ENCODE results near the gene MXI1.

DNA sequence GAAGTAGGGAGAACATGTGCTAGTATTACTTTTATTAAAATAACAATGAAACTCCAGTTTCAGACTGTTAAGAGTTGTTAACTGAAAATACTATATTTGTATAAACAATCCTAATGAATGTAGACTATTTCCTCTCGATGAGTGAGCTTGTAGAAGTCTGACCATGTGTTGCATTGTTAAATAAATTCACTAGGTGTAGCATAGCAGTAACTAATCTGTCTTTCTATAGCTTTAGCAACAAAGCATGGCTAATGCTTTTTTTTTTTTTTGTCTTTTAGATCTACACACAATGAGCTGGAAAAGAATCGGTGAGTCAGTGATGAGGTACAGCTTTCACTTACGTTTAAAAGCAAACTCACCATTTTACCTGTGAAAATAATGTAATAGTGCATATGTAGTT lies 37.1 kb downstream of the MXI1 start:
- TF ChIP-seq BHLHE40 (IDR thresholded peaks at IDR 0.05; ENCODE audit: low read depth, low read length) (no peak), CTCF (conservative IDR thresholded peaks at IDR 0.05; ENCODE audit: low read depth, low read length) (no peak), RAD21 (IDR thresholded peaks at IDR 0.05; ENCODE audit: low read length) (no peak), POLR2A (IDR thresholded peaks at IDR 0.05; ENCODE audit: low read depth, low read length) (no peak), ELK1 (IDR thresholded peaks at IDR 0.05; ENCODE audit: borderline replicate concordance, low read depth, low read length) (no peak), RFX5 (IDR thresholded peaks at IDR 0.05; ENCODE audit: low read depth, low read length) (no peak), MAZ (IDR thresholded peaks at IDR 0.05; ENCODE audit: borderline replicate concordance, low read depth, low read length) (no peak), CHD1 (IDR thresholded peaks at IDR 0.05; ENCODE audit: low read depth, low read length) (no peak), RCOR1 (IDR thresholded peaks at IDR 0.05; ENCODE audit: insufficient replicate concordance, low read length) (no peak), CEBPB (IDR thresholded peaks at IDR 0.05; ENCODE audit: low read depth, low read length) (no peak), SMC3 (IDR thresholded peaks at IDR 0.05; ENCODE audit: low read depth, low read length) (no peak), MAFK (IDR thresholded peaks at IDR 0.05; ENCODE audit: low read depth, low read length) (no peak), USF2 (IDR thresholded peaks at IDR 0.05; ENCODE audit: low read depth, low read length) (no peak), FOS (IDR thresholded peaks at IDR 0.05; ENCODE audit: low read depth, low read length) (no peak)
